ENCODE results near the gene KCTD5.

The KCTD5 gene

GRCh38 chr16:2752850-2753732, 70.8 kb downstream of the KCTD5 start:
- DNase-seq, result no peak

GRCh38 chr16:2753733-2754020, 71.4 kb downstream of the KCTD5 start:
- DNase-seq, result no peak

GRCh38 chr16:2755158-2755557, 72.8 kb downstream of the KCTD5 start:
- no peak for DNase-seq

- no peak for DNase-seq
These were observed 74.1 kb downstream of the KCTD5 start for GRCh38 chr16:2756288-2757015.

- no peak for DNase-seq
These were observed 75.0 kb downstream of the KCTD5 start for GRCh38 chr16:2757344-2757743.

Data from T-helper 9 cell (primary cell).